HT-29 (cell line): Measurements from ENCODE around the gene AIFM3. TPM values are rescaled to one million over a fixed set of nuclear protein-coding genes. Genes with fewer than 3 reads are reported as not detected.

ENCODE experiments used
- DNase-seq: peaks from one replicate; pipeline ENCODE4 v3.0.0-alpha.2; 2015; ENCODE audit warnings: low spot score
- total RNA-seq: library from RNA; depleted of rRNA; stranded (reverse); fragments of >200 nt; shearing (Covaris generic); gene quantifications from 2 replicates; pipeline ENCODE4 v1.2.3, GENCODE V29; 2014

The AIFM3 gene
- total RNA-seq, 1 experiment from 2014 or later = 41.7 TPM

DNA sequence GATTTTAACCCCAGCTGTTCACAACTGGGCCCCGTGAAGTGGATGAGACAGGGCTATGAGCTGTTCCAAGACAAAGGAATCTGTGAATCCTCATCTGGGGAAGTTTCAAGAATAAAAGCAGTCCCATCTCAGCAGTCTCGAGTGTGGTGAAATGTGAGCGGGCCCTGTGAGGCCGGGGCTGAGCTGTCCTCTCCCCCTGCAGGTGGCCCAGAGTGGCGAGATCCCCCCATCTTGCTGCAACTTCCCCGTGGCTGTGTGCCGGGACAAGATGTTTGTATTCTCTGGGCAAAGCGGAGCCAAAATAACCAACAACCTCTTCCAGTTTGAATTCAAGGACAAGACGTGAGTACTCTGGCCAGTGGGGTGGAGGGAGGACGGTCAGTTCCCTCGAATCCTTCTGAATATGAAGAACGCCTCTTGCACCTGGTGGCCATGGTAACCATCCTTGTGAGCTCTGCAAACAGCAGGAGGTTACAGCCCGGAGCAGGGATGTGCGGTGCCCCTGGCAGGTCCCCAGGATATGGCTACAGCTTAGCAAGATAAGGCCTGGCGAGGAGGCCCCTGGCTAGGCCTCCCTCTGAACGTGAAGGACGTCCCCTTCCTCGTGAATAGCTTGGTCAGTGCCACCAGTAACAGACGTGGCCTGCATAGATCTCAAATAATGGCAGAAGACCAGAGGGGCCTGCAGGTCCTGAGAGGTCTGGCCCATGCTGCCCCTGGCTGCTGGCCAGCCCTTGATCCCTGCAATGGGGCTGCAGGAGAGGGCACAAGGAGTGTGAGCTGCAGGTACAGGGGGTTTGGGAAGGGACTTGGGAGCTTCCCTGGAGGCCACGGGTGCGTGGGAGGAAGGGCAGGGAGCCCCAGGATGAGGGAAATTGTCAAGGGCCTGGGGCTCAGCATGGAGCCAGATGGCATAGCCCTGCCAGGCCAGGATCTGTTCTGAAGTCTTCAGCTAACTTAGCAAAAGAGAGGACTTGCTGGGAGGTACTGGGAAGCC is 23.4 kb downstream of the AIFM3 start:
- DNase-seq = no peak

DNA sequence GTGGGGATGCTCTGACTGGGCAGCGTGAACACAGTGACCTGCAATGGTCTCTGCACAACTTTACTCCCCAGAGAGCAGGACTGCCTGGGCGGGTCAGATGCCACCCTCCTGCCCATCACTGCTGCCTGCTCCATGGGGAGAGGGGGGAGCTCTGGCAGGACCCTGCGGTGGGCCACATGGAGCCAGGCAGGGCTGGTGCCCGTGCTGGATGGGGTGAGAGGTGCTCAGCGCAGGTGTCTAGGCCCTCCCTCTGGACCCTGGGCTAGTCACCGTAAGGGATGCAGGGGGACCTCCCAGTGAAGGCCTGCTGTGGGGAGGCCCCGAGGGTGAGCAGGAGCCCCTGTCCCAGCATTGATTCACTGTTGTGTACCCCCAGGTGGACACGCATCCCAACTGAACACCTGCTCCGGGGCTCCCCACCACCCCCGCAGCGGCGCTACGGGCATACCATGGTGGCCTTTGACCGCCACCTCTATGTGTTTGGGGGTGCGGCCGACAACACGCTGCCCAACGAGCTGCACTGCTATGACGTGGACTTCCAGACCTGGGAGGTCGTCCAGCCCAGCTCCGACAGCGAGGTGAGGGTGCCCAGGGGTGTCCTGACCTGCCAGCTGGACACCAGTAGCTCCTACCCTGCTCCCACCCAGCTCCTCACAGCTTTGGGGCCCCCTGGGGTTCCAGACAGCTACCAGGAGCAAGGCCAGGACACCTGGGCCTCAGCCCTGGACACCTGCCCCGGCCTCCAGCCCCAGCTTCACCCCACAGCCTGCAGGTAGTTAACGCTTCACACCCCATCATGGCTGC is 24.4 kb downstream of the AIFM3 start:
- no peak for DNase-seq

DNA sequence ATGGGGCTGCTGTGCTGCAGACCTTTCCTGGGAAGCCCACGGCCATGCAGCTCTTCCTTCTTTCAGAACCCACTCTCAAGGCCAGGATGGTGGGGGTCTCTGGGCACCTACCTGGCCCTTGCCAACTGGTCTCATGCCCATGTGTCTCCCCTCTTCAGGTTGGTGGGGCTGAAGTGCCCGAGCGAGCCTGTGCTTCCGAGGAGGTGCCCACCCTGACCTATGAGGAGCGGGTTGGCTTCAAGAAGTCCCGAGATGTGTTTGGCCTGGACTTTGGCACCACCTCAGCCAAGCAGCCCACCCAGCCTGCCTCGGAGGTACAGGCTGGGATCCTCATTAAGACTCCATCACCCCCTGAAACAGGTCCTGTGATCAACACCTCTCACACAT is 25.0 kb downstream of the AIFM3 start:
- no peak for DNase-seq

DNA sequence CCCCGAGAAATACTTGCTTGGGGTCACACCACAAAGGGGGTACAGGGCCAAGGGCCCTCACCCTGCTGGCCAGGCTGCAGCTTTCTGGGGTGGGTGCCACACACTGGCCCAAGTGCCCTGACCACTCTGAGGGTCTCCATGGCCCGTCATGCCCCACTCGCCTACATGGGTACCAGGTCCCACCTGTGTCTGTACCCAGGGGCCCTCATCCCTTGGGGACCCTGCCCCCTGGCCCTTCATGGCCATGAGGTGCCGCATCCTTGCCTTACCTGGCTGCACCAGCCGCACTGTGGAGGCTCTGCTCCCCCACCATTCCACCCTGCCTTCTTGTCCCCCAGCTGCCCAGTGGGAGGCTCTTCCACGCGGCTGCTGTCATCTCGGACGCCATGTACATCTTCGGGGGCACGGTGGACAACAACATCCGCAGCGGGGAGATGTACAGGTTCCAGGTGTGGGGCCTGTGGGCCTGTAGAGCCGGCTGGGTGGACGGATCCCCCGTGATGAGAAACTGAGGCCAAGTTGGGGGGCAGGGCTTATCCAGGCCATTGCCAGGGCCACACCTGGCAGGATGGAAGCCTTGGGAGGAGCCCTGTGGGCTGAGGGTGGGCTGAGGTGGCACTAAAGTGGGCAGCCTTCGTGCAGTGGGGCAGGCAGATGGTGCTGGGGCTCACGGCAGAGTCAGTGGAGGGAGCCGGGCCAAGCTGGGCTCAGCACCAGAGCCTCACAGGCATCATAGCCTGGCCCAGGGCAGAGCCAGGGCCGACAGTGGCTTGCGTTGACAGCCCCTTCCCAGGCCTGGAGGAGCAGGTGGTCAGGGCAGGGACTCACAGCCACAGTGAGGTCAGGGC is 25.6 kb downstream of the AIFM3 start:
- no peak for DNase-seq

DNA sequence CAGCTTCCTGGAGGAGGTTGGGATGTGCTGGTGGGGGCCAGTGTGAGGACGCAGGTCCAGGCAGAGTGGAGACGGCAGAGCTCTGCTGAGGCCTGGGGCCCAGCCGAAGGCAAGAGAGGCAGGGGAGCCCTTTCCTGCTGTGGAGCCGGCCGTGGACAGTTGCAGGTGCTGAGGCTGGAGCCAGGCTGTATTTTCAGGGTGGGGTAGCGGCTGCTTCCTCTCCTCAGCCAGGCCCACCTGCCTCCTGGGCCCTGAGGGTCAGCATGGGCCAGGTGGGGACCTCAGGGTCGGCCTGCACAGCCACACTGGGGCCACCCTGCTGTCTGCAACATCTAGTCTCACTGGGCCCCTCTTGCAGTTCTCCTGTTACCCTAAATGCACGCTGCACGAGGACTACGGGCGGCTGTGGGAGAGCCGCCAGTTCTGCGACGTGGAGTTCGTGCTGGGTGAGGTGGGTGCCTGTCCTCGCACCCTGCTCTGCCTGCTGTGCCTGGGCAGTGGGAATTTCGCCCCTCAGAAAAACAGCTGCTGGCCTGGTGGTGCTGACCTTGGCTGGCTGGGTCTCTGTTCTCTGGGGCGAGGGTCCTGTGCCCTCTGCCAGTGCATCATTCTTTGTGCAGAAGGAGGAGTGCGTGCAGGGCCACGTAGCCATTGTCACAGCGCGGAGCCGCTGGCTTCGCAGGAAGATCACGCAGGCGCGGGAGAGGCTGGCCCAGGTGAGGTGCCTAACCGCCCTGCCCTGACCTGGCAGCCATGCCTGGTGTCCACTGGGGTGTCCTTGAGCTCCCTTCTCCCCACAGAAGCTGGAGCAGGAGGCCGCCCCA is 26.5 kb downstream of the AIFM3 start:
- no peak for DNase-seq

DNA sequence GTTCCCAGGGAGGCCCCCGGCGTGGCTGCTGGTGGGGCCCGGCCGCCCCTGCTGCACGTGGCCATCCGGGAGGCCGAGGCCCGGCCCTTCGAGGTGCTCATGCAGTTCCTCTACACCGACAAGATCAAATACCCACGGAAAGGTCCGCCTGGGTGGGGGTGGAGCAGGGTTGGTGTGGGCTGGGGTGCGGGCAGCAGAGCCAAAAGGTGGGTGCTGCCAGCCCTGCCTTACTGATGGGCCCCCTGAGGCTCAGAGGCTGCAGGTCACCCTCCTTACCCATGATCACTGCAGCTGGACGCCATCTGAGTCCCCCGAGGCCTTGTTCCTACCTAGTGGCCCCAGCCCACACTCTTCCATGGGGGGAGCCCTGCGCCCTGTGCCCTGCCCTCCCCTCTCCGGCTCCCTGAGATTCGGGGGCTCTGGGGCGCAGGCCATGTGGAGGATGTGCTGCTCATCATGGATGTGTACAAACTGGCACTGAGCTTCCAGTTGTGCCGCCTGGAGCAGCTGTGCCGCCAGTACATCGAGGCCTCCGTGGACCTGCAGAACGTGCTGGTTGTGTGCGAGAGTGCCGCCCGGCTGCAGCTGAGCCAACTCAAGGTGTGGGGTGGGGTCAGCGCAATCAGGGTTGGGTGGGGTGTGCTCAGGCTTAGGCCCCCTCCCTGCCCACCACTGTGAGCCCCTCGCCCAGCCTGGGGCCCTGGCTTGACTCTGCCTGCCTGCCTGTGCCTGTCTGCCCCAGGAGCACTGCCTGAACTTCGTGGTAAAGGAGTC is 27.3 kb downstream of the AIFM3 start:
- DNase-seq = no peak

DNA sequence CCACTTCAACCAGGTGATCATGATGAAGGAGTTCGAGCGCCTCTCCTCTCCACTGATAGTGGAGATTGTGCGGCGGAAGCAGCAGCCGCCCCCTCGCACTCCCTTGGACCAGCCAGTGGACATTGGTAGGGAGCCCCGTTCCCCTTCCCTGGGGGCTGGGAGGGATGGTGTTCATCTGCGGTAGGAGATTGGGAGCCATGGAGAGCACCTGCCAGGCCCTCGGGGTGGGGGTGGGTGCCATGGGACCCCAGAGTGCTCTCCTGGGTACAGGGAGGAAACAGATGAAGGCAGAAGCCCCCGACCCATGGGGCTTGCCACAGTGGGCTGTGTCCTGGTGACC is 27.8 kb downstream of the AIFM3 start:
- no peak for DNase-seq

DNA sequence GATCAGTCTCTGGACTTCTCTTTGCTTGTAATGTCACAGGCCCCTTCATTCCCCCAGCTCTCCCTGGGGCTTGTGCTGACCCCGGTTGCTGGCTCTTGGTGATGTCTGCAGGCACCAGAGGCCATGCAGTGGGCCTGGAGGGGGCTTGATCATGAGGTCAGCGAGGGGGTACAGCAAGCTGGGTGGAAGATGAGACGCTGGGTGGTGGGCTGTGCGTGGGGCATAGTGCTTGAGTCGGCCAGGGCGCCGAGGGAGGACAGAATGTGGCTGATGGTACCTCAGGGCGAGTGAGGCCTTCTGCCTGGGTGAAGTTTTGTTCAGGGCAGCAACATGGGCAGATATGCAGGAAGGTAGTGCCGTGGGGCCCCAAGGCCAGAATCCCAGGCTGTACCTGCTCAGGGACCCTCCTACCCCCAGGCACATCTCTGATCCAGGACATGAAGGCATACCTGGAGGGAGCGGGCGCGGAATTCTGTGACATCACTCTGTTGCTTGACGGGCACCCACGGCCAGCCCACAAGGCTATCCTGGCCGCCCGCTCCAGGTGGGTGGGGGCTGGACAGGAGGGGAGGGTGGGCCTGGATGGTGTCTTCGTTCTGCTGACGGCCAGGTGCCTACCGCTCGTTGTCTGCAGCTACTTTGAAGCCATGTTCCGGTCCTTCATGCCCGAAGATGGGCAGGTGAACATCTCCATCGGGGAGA is 28.4 kb downstream of the AIFM3 start:
- no peak for DNase-seq

DNA sequence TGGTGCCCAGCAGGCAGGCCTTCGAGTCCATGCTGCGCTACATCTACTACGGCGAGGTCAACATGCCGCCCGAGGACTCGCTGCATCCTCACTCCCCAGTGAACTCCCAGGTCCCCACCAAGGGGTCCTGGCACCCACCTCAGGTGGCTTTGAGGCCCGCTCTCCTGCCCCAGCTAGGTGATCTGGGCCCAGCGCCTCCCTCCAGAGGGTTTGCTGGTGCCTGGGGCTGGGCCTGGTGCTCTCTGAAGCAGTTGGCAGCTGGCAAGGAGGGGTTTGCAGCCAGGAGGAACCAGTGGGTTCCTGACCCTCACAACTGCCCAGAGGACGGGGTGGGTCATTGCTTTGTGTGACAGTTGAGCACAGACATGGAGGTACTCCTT is 29.0 kb downstream of the AIFM3 start:
- DNase-seq = no peak

DNA sequence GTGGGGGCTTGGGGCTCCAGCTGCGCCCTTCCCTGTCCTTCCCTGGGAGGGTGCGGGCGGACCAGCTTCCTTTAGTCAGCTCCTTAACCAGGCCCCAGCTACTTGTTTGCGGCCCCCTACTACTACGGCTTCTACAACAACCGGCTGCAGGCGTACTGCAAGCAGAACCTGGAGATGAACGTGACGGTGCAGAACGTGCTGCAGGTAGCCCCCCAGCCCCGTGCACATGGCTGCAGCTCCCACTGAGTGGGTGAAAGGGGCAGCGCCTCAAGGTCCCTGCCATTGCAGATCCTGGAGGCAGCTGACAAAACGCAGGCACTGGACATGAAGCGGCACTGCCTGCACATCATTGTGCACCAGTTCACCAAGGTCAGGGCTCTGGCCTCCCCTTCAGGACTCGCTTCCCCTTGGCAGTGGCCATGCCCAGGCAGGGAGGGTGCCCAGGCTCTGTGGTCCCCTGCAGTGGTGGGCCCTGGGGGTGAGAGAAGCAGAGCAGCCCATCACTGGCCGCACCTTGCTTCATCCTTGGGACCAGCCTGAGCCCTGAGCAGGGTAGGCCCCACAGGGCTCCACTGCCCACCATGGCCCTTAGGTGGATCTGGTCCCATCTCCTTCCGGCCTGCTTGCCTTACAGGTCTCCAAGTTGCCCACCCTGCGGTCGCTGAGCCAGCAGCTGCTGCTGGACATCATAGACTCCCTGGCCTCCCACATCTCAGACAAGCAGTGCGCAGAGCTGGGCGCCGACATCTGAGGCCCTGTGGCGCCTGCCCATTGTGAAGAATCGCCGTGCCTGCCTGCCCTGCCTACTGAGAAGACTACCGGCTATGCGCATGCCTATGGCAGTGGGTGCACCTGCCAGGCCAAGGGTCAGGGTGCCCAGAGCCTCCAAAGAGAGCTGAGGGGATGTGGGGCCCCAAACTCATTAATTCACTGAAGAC is 29.8 kb downstream of the AIFM3 start:
- DNase-seq = no peak

DNA sequence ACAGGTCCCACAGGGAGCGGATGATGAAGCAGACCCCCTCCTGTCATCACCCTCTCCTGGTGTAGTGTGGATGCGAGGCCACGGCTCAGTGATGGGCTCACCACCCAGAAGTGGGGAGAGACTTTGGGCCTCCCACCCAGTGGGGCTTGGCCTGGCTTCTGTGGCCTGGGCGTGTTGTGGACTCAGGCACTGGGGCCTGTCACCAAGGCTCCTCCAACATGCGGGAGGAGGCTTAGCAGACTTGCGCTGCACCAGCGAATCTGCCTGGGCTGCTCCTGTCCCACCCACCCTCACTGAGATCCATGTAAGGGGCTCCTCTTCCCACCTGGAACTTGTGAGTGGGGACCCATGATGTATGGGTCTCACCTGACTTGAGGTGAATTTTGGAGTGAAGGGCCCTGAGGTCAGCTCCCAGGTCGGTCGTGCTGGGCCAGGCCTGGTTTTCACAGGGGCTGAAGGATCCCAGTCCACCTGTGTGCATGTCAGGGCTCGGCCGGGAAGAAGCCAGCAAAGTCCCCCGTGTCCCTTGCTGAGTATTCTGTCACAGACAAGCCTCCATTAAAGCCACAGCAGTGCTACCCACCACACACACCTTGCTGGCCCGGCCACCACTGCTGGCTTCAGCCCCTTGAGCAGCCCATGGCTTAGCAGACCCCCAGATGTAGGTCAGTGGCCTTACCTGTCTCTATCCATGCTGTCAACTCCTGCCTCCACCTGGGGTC is 30.6 kb downstream of the AIFM3 start:
- DNase-seq = no peak

DNA sequence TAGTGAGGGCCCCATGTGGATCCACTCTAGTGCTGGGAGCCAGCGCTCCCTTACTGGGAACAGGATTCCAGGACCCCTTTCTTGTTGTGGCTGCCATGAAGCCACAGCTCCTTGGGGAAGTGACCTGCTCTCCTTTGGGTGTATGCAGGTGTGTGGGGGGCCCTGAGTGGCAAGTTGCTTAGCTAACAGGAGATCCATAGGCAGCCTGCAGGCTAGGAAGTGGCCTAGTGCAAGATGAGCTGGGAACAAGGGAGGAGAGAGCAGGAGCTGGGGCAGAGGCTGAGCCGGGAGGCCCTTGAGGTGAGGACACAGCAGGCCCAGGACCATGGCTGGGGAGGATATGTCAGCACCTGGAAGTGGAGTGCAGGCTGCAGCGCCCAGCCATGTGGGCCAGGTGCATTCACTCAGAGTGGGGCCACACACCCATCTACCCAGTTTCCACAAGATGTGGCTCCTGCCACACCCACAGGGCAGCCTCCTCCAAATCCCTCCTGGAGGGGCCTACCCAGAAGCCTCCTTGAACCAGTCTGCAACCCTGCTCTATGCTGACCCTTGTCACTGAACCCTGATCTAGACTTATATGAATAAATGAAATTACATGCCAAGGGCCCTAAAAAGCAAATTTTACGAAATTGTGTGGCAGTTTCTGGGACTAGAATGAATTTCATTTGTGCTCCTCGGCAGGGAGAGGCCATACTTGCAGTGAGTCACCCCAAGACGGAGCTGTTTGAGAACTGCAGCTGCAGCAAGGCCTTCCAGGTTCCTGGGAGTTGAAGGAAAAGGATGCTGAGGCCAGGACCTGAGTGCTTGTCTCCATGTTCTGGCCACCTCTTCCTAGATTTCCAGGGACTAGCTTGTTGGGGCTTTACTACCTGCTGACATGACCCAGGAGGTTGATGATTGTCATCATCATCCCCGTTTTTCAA is 31.6 kb downstream of the AIFM3 start:
- no peak for DNase-seq

DNA sequence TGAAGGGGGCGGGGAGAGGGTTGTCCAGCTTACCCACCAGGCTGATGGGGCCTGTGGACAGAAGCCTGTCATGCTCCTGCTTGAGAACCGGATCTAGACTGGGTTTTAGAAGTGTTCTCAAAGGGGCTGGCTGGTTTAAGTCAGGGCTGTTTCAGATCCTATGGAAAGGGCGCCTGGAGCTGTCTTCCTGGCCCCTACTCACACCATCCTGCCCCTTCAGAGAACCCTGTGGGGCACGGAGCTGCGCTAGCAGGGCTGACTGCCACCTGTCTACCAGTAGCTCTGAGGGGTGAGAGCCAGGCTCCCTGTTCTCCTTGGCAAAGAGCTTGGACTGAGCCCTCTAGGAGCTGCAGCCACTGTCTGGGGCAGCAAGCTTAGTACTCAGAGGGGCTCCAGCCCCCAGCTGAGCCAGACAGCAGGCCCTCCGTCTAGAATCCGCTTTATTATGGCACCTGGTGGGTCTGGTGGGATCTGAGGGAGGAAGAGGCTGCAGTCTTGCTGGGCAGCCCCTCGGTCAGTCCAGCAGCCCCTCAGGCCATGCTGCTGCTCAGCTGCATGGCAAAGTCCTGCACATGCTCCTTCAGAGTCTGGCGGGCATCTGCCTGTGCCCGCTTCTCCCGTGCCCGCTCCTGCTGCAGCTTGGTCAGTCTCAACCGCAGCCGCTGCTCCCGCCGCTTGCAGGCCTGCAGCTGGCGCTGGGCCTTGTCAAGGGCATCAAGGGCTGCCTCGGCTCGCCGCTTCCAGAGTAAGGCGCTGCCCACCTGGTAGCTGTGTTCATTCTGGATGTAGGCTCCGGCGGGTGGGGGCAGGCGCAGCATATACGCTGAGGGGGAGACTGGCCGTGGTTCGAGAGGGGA is 32.5 kb downstream of the AIFM3 start:
- DNase-seq = no peak

DNA sequence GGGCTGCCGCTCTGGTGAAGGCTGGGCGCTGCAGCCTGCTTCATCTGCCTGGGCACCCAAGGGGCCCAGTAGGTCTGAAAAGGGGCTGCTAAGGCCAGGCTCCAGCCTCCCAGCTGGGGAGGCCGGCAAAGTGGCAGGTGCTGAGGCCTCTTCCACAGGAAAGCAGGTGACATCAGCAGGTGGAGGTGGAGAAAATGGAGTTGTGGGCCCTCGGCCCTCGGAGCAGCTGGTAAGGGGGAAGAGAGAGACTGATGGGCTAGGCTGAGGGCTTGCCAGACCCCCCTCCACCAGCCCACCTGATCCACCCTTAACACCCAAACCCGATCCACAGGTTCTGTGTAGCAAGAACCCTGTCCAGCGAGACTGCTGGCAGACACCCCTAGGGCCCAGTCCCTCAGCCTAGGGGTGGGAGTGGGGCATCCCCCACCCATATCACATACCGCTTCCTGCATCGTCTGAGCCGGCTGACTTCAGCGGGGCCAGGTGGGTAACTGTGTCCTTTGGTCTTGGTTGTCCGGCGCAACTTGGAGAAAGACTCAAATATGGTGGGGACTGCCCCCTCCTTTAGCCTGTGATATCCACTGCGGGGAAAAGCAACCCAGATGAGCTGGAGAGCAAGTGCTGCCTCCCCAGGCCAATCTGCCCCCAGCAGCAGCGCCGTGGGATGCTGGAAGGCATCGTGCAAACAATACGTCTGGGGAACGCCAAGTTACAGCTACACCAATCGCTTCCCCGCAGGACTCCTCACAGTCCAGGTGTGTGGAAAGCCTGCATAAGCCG is 33.3 kb downstream of the AIFM3 start:
- peak; percentile 3 for DNase-seq
